ENCODE results near the gene TBATA. TPM values are rescaled to one million over a fixed set of nuclear protein-coding genes. Genes with fewer than 3 reads are reported as not detected.
A peak's percentile ranks its signal among the peaks of the same experiment; 100 is the strongest.

Gene TBATA
- total RNA-seq, 2 experiments from 2014 or later, result not detected

DNA sequence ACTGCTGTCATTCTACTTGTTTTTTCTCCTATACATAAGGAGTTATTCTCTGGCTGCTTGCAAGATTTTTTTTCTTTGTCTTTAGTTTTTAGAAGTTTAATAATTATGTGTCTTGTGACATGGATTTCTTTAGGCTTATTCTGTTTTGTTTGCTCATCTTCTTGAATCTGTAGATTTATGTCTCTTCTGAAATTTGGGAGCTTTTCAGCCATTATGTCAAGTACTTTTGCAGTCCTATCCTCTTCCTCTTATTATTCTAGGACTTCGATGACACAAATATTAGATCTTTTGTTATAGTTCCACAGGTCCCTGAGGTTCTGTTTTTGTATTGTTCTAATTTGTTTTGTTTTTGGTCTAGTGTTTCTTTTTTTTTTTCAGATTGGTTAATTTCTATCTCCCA, 16.7 kb upstream of the TBATA start:
- Mint-ChIP-seq H3K27ac (no peak overlapping the region), H3K4me1 (peaks cover 2% of the 10 kb centered on the region), H3K27me3 (peaks cover 39% of the 10 kb centered on the region), H3K4me3 (no peak overlapping the region), H3K9me3 (peaks cover 3% of the 10 kb centered on the region), H3K36me3 (no peaks in the 10 kb centered on the region)
- ATAC-seq (ENCODE audit: low read depth), result no peak
- POLR2A ChIA-PET, result no interaction called here
- no peak for DNase-seq

GRCh38 chr10:70799124-70799523, 13.9 kb upstream of the TBATA start:
- H3K9me3 Mint-ChIP-seq, result peaks cover 6% of the 10 kb centered on the region
- no peak overlapping the region for H3K4me3 Mint-ChIP-seq
- H3K4me1 Mint-ChIP-seq, result no peaks in the 10 kb centered on the region
- POLR2A ChIA-PET, result no interaction called here
- peaks cover 44% of the 10 kb centered on the region for H3K27me3 Mint-ChIP-seq
- ATAC-seq (ENCODE audit: low read depth) (no peak), DNase-seq (no peak)
- H3K27ac Mint-ChIP-seq, result no peak overlapping the region
- H3K36me3 Mint-ChIP-seq, result peaks cover 2% of the 10 kb centered on the region

- DNase-seq, result no peak
- Mint-ChIP-seq H3K27ac (no peak overlapping the region), H3K27me3 (peaks cover 39% of the 10 kb centered on the region), H3K4me3 (no peak overlapping the region), H3K4me1 (no peaks in the 10 kb centered on the region), H3K36me3 (peaks cover 2% of the 10 kb centered on the region), H3K9me3 (peaks cover 6% of the 10 kb centered on the region)
- ATAC-seq (ENCODE audit: low read depth), result no peak
- POLR2A ChIA-PET, result no interaction called here
Observed at GRCh38 chr10:70797840-70798239, 12.7 kb upstream of the TBATA start.

DNA sequence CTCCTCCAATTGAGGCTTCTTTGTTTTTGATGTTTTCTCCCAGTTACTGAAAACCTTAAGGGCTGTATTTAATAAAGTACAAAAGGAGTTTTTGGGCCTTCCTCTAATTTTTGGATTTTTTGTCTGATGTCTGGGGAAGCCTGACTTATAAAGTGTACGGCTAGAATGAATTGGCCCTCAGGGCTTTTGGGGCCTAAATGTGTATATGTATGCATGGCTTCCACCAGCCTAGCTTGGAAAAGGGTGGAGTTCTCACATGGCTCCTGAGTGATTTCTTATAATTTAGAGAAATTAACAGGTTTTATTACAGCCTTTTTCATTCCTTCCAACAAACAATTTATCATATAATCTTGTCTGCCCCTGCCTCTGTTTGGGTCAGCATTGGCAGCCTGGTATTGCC, 10.4 kb upstream of the TBATA start:
- H3K36me3 Mint-ChIP-seq, result peaks cover 2% of the 10 kb centered on the region
- peaks cover 24% of the 10 kb centered on the region for H3K27me3 Mint-ChIP-seq
- H3K27ac Mint-ChIP-seq, result no peak overlapping the region
- ATAC-seq (ENCODE audit: low read depth), result no peak
- no peak overlapping the region for H3K4me3 Mint-ChIP-seq
- H3K4me1 Mint-ChIP-seq, result peaks cover 12% of the 10 kb centered on the region
- DNase-seq, result no peak
- H3K9me3 Mint-ChIP-seq, result peaks cover 6% of the 10 kb centered on the region
- POLR2A ChIA-PET, result no interaction called here

DNA sequence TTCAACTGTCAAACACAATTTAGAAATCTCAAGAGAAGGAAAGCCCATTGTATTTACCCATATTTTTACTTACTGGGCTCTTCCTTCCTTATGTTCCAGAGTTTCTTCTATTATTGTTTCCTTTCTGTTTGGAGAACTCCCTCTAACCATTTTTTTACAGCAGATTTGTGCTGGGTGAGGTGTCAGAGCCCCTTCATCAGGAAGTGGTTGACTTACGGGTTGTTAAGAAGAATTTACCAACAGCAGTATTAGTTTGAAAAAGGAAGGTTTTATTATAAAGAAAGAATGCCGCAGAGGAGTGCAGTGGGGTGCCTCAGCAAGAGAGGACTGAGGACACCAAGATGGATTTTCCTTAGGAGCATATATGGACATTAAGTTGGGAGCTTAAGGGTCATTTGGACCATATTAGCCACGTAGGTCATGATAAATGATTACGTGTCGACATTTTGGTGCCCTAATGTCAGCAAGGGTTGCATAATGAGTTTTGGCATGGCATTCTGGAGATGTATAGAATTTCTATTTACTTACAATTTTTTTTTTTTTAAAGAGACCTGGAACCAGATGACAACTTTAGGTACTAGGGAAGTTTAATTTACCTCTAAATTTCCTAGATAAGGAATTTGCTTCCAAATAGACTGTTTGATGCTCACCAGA, 6.3 kb upstream of the TBATA start:
- DNase-seq (no peak), ATAC-seq (ENCODE audit: low read depth) (no peak)
- Mint-ChIP-seq H3K27ac (no peak overlapping the region), H3K36me3 (peaks cover 1% of the 10 kb centered on the region), H3K9me3 (no peaks in the 10 kb centered on the region), H3K4me3 (peak overlapping the region; percentile 31), H3K27me3 (peaks cover 28% of the 10 kb centered on the region), H3K4me1 (peaks cover 25% of the 10 kb centered on the region)
- POLR2A ChIA-PET, result no interaction called here

DNA sequence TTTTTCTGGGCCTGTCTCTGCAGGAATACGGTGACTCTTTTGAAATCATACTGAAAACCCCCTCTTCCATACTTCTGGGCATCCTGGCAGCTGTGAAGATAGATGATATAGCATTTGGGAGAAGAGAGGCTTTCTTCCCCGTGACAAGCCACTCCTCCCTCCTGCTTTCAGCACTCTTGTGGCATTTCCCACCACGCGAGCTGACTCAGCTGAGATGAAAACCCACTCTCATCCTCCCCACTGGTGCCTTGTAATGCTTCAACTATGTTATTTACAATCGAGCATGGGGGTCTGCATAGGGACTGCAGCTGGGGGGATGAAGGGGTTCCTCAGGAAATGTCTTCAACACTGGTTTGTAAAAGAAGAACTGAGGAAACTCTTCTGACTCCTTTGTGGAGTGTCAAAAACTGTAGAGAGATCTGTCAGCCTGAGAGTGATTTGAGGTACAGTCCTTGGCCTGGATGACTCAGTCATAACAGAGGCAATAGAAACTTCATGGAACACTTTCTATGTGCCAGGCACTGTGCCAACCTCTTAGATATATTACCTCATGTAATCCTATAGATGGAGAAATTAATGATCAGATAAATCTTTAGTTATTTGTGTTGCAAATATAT, 1.7 kb upstream of the TBATA start:
- peaks cover 31% of the 10 kb centered on the region for H3K27me3 Mint-ChIP-seq
- DNase-seq, result no peak
- H3K4me3 Mint-ChIP-seq, result no peak overlapping the region
- H3K36me3 Mint-ChIP-seq, result no peaks in the 10 kb centered on the region
- H3K9me3 Mint-ChIP-seq, result no peaks in the 10 kb centered on the region
- peak; percentile 43 for ATAC-seq (ENCODE audit: low read depth)
- POLR2A ChIA-PET, result no interaction called here
- no peak overlapping the region for H3K27ac Mint-ChIP-seq
- H3K4me1 Mint-ChIP-seq, result peaks cover 42% of the 10 kb centered on the region

DNA sequence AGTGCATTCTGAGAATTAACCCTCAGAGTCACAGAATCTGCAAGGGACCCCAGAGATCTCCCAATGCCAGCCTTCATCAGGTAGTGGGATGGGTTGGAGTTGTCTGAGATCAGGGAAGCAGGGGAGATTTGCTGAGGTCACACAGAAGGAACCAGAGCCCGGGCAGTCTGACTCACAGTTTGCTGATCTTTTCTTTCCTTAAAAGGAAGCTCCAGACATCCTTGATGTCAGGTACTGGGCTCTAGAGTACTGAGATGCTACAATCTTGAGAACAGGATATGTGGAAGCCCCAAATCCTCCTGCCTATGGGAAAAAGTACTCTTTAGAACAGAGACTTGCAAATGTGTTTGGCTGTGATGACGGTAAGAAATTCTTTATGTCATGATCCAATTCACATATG, 706 bp downstream of the TBATA start:
- no peak for DNase-seq
- peaks cover 27% of the 10 kb centered on the region for H3K4me1 Mint-ChIP-seq
- POLR2A ChIA-PET, result no interaction called here
- no peak overlapping the region for H3K4me3 Mint-ChIP-seq
- peaks cover 24% of the 10 kb centered on the region for H3K27me3 Mint-ChIP-seq
- no peaks in the 10 kb centered on the region for H3K9me3 Mint-ChIP-seq
- no peak for ATAC-seq (ENCODE audit: low read depth)
- H3K36me3 Mint-ChIP-seq, result no peaks in the 10 kb centered on the region
- no peak overlapping the region for H3K27ac Mint-ChIP-seq

- DNase-seq (no peak), ATAC-seq (ENCODE audit: low read depth) (no peak)
- POLR2A ChIA-PET, result no interaction called here
- peaks cover 27% of the 10 kb centered on the region for H3K4me1 Mint-ChIP-seq
- peaks cover 19% of the 10 kb centered on the region for H3K27me3 Mint-ChIP-seq
- H3K36me3 Mint-ChIP-seq, result no peaks in the 10 kb centered on the region
- no peak overlapping the region for H3K4me3 Mint-ChIP-seq
- H3K9me3 Mint-ChIP-seq, result no peaks in the 10 kb centered on the region
- no peak overlapping the region for H3K27ac Mint-ChIP-seq
Observed at GRCh38 chr10:70784016-70784415, 1.2 kb downstream of the TBATA start.

GRCh38 chr10:70782746-70783680, 2.2 kb downstream of the TBATA start:
- Mint-ChIP-seq H3K4me1 (peaks cover 27% of the 10 kb centered on the region), H3K9me3 (no peaks in the 10 kb centered on the region), H3K27me3 (peaks cover 11% of the 10 kb centered on the region), H3K36me3 (no peaks in the 10 kb centered on the region), H3K27ac (no peak overlapping the region), H3K4me3 (no peak overlapping the region)
- no peak for DNase-seq
- no peak for ATAC-seq (ENCODE audit: low read depth)
- POLR2A ChIA-PET, result no interaction called here

- no peaks in the 10 kb centered on the region for H3K36me3 Mint-ChIP-seq
- POLR2A ChIA-PET, result no interaction called here
- no peak overlapping the region for H3K27ac Mint-ChIP-seq
- H3K9me3 Mint-ChIP-seq, result no peaks in the 10 kb centered on the region
- H3K27me3 Mint-ChIP-seq, result peaks cover 8% of the 10 kb centered on the region
- no peak overlapping the region for H3K4me3 Mint-ChIP-seq
- no peak for ATAC-seq (ENCODE audit: low read depth)
- peaks cover 25% of the 10 kb centered on the region for H3K4me1 Mint-ChIP-seq
- no peak for DNase-seq
Observed at GRCh38 chr10:70782086-70782745, 3.0 kb downstream of the TBATA start.

DNA sequence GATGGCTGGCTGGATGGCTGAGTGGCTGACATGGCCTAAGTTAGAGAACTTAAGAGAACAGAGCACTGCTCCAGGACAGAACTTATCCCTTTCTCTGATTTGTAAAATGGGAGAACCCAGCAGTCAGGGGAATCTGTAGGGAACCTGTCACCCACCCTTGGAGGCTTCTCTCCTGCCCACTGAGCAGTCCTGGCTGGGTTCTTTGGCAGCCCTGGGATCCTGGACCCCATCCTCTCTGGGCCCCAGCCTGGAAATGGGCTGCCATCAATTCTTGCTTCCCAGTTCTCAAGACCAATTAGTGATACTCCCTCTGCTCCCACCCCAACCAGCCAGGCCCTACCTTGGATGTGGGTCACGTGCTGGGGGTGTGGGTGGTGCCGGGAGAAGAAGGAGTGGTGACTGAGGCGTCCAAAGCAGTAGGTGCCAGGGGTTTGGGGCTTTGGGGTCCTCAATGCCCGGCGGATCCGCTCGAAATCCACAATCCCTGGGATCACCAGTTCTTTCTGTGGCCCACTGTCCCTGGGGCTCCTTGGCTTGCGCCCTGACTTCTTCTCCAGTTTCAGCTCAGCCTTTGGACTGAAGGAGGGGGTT, 3.6 kb downstream of the TBATA start:
- ATAC-seq (ENCODE audit: low read depth), result no peak

DNA sequence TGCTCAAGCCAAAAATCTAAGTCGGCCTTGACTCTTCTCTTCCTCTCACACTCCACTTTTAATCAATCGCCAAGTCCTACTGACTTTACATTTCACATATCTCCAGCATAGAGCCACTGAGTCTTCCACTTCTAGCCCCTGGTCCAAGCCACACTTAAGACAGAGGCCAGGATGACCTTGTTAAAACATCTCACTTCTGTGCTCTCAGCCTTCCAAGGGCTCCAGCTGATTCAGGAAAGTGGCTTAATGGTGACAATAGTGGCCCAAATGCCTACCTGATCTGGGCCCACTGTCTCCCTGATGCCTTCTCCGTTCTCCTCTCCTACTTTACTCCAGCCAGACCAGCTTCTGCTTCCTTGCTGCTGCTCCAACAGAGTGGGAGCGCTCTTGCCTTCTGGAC, 4.4 kb downstream of the TBATA start:
- no peaks in the 10 kb centered on the region for H3K9me3 Mint-ChIP-seq
- ATAC-seq (ENCODE audit: low read depth), result no peak
- DNase-seq, result no peak
- POLR2A ChIA-PET, result no interaction called here
- no peak overlapping the region for H3K27ac Mint-ChIP-seq
- H3K4me3 Mint-ChIP-seq, result no peak overlapping the region
- no peaks in the 10 kb centered on the region for H3K36me3 Mint-ChIP-seq
- peaks cover 14% of the 10 kb centered on the region for H3K4me1 Mint-ChIP-seq
- H3K27me3 Mint-ChIP-seq, result peaks cover 8% of the 10 kb centered on the region

More for the DNA sequence above, 3.6 kb downstream of the TBATA start:
- Mint-ChIP-seq H3K4me1 (peaks cover 20% of the 10 kb centered on the region), H3K36me3 (no peaks in the 10 kb centered on the region), H3K27ac (no peak overlapping the region), H3K4me3 (no peak overlapping the region), H3K9me3 (no peaks in the 10 kb centered on the region), H3K27me3 (peaks cover 8% of the 10 kb centered on the region)
- POLR2A ChIA-PET, result no interaction called here
- no peak for DNase-seq

GRCh38 chr10:70780370-70780760, 4.8 kb downstream of the TBATA start:
- Mint-ChIP-seq H3K27ac (no peak overlapping the region), H3K27me3 (peaks cover 8% of the 10 kb centered on the region)

More at GRCh38 chr10:70780370-70780760, 4.8 kb downstream of the TBATA start:
- H3K36me3 Mint-ChIP-seq, result no peaks in the 10 kb centered on the region
- no peaks in the 10 kb centered on the region for H3K9me3 Mint-ChIP-seq
- POLR2A ChIA-PET, result no interaction called here
- ATAC-seq (ENCODE audit: low read depth), result no peak
- H3K4me3 Mint-ChIP-seq, result no peak overlapping the region
- peaks cover 12% of the 10 kb centered on the region for H3K4me1 Mint-ChIP-seq
- DNase-seq, result no peak
